Colonic mucosa (tissue), 4 donors: ENCODE data around the gene HRH2. TPM values are rescaled to one million over a fixed set of nuclear protein-coding genes. Genes with fewer than 3 reads are reported as not detected.

ENCODE experiments used
- DNase-seq: peaks from one replicate; pipeline ENCODE4 v3.0.0-alpha.2; 2020
- H3K27ac ChIP-seq: fragments of 200-600 bp; one replicate; pipeline ENCODE4 v1.8.0; 2021
- H3K27me3 ChIP-seq: fragments of 200-600 bp; one replicate; pipeline ENCODE4 v1.8.0; 2021
- H3K36me3 ChIP-seq: fragments of 200-600 bp; one replicate; pipeline ENCODE4 v1.8.0; 2021
- H3K4me1 ChIP-seq: fragments of 200-600 bp; one replicate; pipeline ENCODE4 v1.8.0; 2021; ENCODE audit warnings: mild to moderate bottlenecking
- H3K4me3 ChIP-seq: fragments of 200-600 bp; one replicate; pipeline ENCODE4 v1.8.0; 2021
- H3K9ac ChIP-seq, 2 donors: one replicate each; pipeline ENCODE4 v1.7.0; 2013; ENCODE audit warnings: control low read depth in 2 of 2, low read depth in 2 of 2, low read length in 2 of 2
- H3K9me3 ChIP-seq: fragments of 200-600 bp; one replicate; pipeline ENCODE4 v1.8.0; 2021
- CTCF ChIP-seq: fragments of 200-600 bp; IDR thresholded peaks from one replicate; pipeline ENCODE4 v1.8.0; 2022; ENCODE audit warnings: antibody characterized with exemption, mild to moderate bottlenecking
- intact Hi-C: fragments of 100-400 bp; cut with DNase I; formaldehyde crosslinking; loops from one replicate; pipeline ENCODE4 v1.14.1; 2022
- total RNA-seq, 2 donors: library from RNA; stranded (reverse); fragmentation: NEBNext Ultra II Directional in 1 of 2; extraction: Animal tissue kit (Norgen Biotek cat#: 25700) in 1 of 2; gene quantifications; one replicate each; pipeline ENCODE4 v1.2.1, GENCODE V29; 2021
- donor health status: healthy.
- donor health status: DM: no; HTN: no; CAD: no.
- donor health status: DM: no; HTN: no; CAD: no.

HRH2 gene
- total RNA-seq, 2 donors from 2014 or later: 0.30 to 0.82 TPM

GRCh38 chr5:175659546-175660253 is 1.8 kb downstream of the HRH2 start:
- H3K27ac ChIP-seq: no peak overlapping the region
- no peak for DNase-seq
- intact Hi-C loops: no loop called here
- no peak overlapping the region for H3K9ac ChIP-seq
- no peak overlapping the region for H3K4me3 ChIP-seq
- no peaks in the 10 kb centered on the region for H3K36me3 ChIP-seq
- no peaks in the 10 kb centered on the region for H3K4me1 ChIP-seq
- H3K27me3 ChIP-seq: peaks cover 14% of the 10 kb centered on the region
- no peaks in the 10 kb centered on the region for H3K9me3 ChIP-seq
- no peak for TF ChIP-seq CTCF

- H3K27ac ChIP-seq: no peak overlapping the region
- no peaks in the 10 kb centered on the region for H3K9me3 ChIP-seq
- H3K36me3 ChIP-seq: no peaks in the 10 kb centered on the region
- intact Hi-C loops: no loop called here
- TF ChIP-seq CTCF: no peak
- no peak overlapping the region for H3K9ac ChIP-seq
- H3K4me3 ChIP-seq: no peak overlapping the region
- no peaks in the 10 kb centered on the region for H3K4me1 ChIP-seq
- DNase-seq: no peak
- peaks cover 2% of the 10 kb centered on the region for H3K27me3 ChIP-seq
Measured at GRCh38 chr5:175663186-175664184, 5.6 kb downstream of the HRH2 start.

- TF ChIP-seq CTCF: no peak
- no peaks in the 10 kb centered on the region for H3K27me3 ChIP-seq
- H3K9ac ChIP-seq: no peak overlapping the region
- H3K9me3 ChIP-seq: no peaks in the 10 kb centered on the region
- no peak for DNase-seq
- no peak overlapping the region for H3K27ac ChIP-seq
- intact Hi-C loops: no loop called here
- no peaks in the 10 kb centered on the region for H3K36me3 ChIP-seq
- H3K4me3 ChIP-seq: no peak overlapping the region
- H3K4me1 ChIP-seq: no peaks in the 10 kb centered on the region
Measured at GRCh38 chr5:175664723-175665122, 6.9 kb downstream of the HRH2 start.

- TF ChIP-seq CTCF: no peak
- no peaks in the 10 kb centered on the region for H3K27me3 ChIP-seq
- intact Hi-C loops: no loop called here
- DNase-seq: no peak
- no peak overlapping the region for H3K9ac ChIP-seq
- H3K4me3 ChIP-seq: no peak overlapping the region
- H3K27ac ChIP-seq: no peak overlapping the region
- H3K9me3 ChIP-seq: no peaks in the 10 kb centered on the region
- H3K36me3 ChIP-seq: no peaks in the 10 kb centered on the region
- no peaks in the 10 kb centered on the region for H3K4me1 ChIP-seq
Measured at GRCh38 chr5:175666216-175666615, 8.3 kb downstream of the HRH2 start.

- Histone ChIP-seq H3K9ac (no peak overlapping the region), H3K9me3 (no peaks in the 10 kb centered on the region), H3K27me3 (no peaks in the 10 kb centered on the region), H3K4me1 (no peaks in the 10 kb centered on the region), H3K27ac (no peak overlapping the region), H3K36me3 (no peaks in the 10 kb centered on the region), H3K4me3 (no peak overlapping the region)
- intact Hi-C loops: no loop called here
- no peak for DNase-seq
- no peak for TF ChIP-seq CTCF
Measured at GRCh38 chr5:175668006-175668405, 10.1 kb downstream of the HRH2 start.
